ENCODE measurements around the gene ATP9A. TPM values are rescaled to one million over a fixed set of nuclear protein-coding genes. Genes with fewer than 3 reads are reported as not detected.

The ATP9A gene
- total RNA-seq, 1 experiment from 2014 or later = 7.3 TPM

- no peak for TF ChIP-seq CTCF (IDR thresholded peaks at IDR 0.05; ENCODE audit: unreplicated experiment)
- no peak overlapping the region for H3K4me3 Mint-ChIP-seq (ENCODE audit: unreplicated experiment)
- POLR2A ChIA-PET = interaction anchor here (0.5 to 2.3 kb wide), 5 partner anchors 9 to 502 kb away, joined by 3 to 7 read pairs (median 4); no protein-coding TSS in a partner anchor
- H3K36me3 Mint-ChIP-seq (ENCODE audit: insufficient read depth, unreplicated experiment) = no peaks in the 10 kb centered on the region
- peaks cover 16% of the 10 kb centered on the region for H3K27me3 Mint-ChIP-seq (ENCODE audit: insufficient read depth, unreplicated experiment)
- BruUV-seq (replicated peaks) = no TSS peak
- intact Hi-C loops (cut with micrococcal nuclease) = no loop called here
- peaks cover 12% of the 10 kb centered on the region for H3K4me1 Mint-ChIP-seq (ENCODE audit: insufficient read depth, unreplicated experiment)
- H3K9me3 Mint-ChIP-seq (ENCODE audit: unreplicated experiment) = no peaks in the 10 kb centered on the region
- H3K27ac Mint-ChIP-seq (ENCODE audit: low read depth, unreplicated experiment) = no peak overlapping the region
- DNase-seq (ENCODE audit: unreplicated experiment) = peak; percentile 54
- CTCF ChIA-PET = interaction anchor here (0.5 to 1.5 kb wide), 7 partner anchors 8 to 1405 kb away, joined by 3 to 5 read pairs (median 4); no protein-coding TSS in a partner anchor
These were observed 213.5 kb downstream of the ATP9A start for GRCh38 chr20:51554538-51555165.

- H3K27me3 Mint-ChIP-seq (ENCODE audit: insufficient read depth, unreplicated experiment) = peaks cover 11% of the 10 kb centered on the region
- H3K4me3 Mint-ChIP-seq (ENCODE audit: unreplicated experiment) = no peak overlapping the region
- no peaks in the 10 kb centered on the region for H3K36me3 Mint-ChIP-seq (ENCODE audit: insufficient read depth, unreplicated experiment)
- H3K9me3 Mint-ChIP-seq (ENCODE audit: unreplicated experiment) = no peaks in the 10 kb centered on the region
- no peak for TF ChIP-seq CTCF (IDR thresholded peaks at IDR 0.05; ENCODE audit: unreplicated experiment)
- POLR2A ChIA-PET = interaction anchor here (1.2 to 2.3 kb wide), 4 partner anchors 9 to 25 kb away, joined by 3 to 7 read pairs (median 4); no protein-coding TSS in a partner anchor
- no peak overlapping the region for H3K27ac Mint-ChIP-seq (ENCODE audit: low read depth, unreplicated experiment)
- intact Hi-C loops (cut with micrococcal nuclease) = no loop called here
- CTCF ChIA-PET = interaction anchor here (0.5 to 1.5 kb wide), 6 partner anchors 9 to 1321 kb away, joined by 3 to 5 read pairs (median 4); no protein-coding TSS in a partner anchor
- H3K4me1 Mint-ChIP-seq (ENCODE audit: insufficient read depth, unreplicated experiment) = peaks cover 12% of the 10 kb centered on the region
- BruUV-seq (replicated peaks) = no TSS peak
- peak; percentile 42 for DNase-seq (ENCODE audit: unreplicated experiment)
These were observed 214.2 kb downstream of the ATP9A start for GRCh38 chr20:51553897-51554486.

- Mint-ChIP-seq H3K27me3 (ENCODE audit: insufficient read depth, unreplicated experiment) (peaks cover 39% of the 10 kb centered on the region), H3K36me3 (ENCODE audit: insufficient read depth, unreplicated experiment) (no peaks in the 10 kb centered on the region), H3K9me3 (ENCODE audit: unreplicated experiment) (no peaks in the 10 kb centered on the region), H3K4me3 (ENCODE audit: unreplicated experiment) (no peak overlapping the region), H3K27ac (ENCODE audit: low read depth, unreplicated experiment) (no peak overlapping the region), H3K4me1 (ENCODE audit: insufficient read depth, unreplicated experiment) (peaks cover 12% of the 10 kb centered on the region)
- no peak for TF ChIP-seq CTCF (IDR thresholded peaks at IDR 0.05; ENCODE audit: unreplicated experiment)
- intact Hi-C loops (cut with micrococcal nuclease) = no loop called here
- no TSS peak for BruUV-seq (replicated peaks)
- POLR2A ChIA-PET = no interaction called here
- CTCF ChIA-PET = interaction anchor here (1.0 kb wide), 1 partner anchor 22 kb away, joined by 3 read pairs; no protein-coding TSS in a partner anchor
- DNase-seq (ENCODE audit: unreplicated experiment) = no peak
These were observed 217.0 kb downstream of the ATP9A start for GRCh38 chr20:51551186-51551585.

GRCh38 chr20:51549474-51549873, 218.7 kb downstream of the ATP9A start:
- H3K27ac Mint-ChIP-seq (ENCODE audit: low read depth, unreplicated experiment) = no peak overlapping the region
- ChIA-PET POLR2A (no interaction called here), CTCF (interaction anchor here (0.6 to 0.7 kb wide), 3 partner anchors 10 to 253 kb away, joined by 3 read pairs; no protein-coding TSS in a partner anchor)
- H3K27me3 Mint-ChIP-seq (ENCODE audit: insufficient read depth, unreplicated experiment) = peaks cover 55% of the 10 kb centered on the region
- H3K9me3 Mint-ChIP-seq (ENCODE audit: unreplicated experiment) = peaks cover 8% of the 10 kb centered on the region
- no peaks in the 10 kb centered on the region for H3K36me3 Mint-ChIP-seq (ENCODE audit: insufficient read depth, unreplicated experiment)
- DNase-seq (ENCODE audit: unreplicated experiment) = no peak
- no TSS peak for BruUV-seq (replicated peaks)
- peaks cover 8% of the 10 kb centered on the region for H3K4me1 Mint-ChIP-seq (ENCODE audit: insufficient read depth, unreplicated experiment)
- TF ChIP-seq CTCF (IDR thresholded peaks at IDR 0.05; ENCODE audit: unreplicated experiment) = no peak
- intact Hi-C loops (cut with micrococcal nuclease) = no loop called here
- H3K4me3 Mint-ChIP-seq (ENCODE audit: unreplicated experiment) = no peak overlapping the region

Measured in MCF 10A (cell line).